Measurements from ENCODE around the gene GPATCH8.

GPATCH8 gene

DNA sequence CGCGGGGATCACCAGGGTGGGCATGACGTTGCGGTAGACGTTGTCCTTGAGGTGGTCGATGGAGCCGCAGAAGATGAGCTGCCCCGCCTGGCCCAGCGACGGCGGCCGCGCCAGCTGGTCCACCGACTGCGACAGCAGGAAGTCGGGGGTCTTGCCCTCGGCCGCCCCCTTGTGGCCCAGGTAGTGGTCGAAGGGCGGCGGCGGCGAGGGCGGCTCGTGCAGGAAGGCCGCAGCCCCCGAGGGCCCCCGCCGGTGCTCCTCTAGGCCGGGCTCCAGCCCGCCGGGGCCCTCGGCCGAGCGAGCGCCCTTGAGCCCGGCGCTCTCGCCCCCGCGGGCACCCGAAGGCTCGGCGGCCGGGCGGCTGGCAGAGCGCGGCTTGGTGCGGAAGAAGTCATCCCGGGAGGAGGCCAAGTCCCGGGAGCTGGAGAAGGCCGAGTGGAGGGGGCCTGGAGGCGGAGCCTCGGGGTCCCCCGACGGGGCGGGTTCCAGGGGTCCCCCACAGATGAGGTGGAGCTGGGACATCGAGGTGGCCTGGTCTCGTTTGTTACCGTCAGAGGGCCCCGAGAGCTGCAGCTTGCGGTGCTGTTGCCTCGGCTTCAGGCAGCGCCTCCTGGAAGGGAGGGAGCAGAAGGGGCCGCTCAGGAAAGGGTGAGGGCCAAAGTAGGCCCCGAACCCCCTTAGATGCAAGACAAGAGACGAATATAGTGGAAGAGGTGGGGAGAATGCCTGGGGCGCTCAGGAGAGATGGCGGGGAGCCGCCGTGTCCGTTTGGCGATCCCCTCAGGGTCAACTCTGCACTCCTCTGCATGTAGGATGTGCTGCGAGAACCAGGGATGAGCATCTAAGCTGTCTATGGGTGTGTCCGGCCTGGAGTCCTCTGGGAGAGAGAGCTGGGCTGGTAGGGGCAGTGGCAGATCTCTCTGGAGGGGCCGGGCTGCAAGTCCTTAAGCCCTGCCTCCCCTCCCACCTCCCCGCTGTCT lies 148.3 kb downstream of the GPATCH8 start:
- no peak overlapping the region for H3K27ac ChIP-seq (ENCODE audit: extremely low read depth, low read depth, low read length)
- no peaks in the 10 kb centered on the region for H3K4me1 ChIP-seq (ENCODE audit: control insufficient read depth, insufficient read depth, low read length)
- no peaks in the 10 kb centered on the region for H3K9me3 ChIP-seq (ENCODE audit: control insufficient read depth, insufficient read depth, low read depth, low read length)
- ChIA-PET POLR2A (no interaction called here), CTCF (interaction anchor here (0.6 to 1.0 kb wide), 3 partner anchors 8 to 290 kb away, joined by 3 to 4 read pairs (median 4); partner anchors contain the start of gene FAM171A2)
- no peak overlapping the region for H3K4me3 ChIP-seq (ENCODE audit: low read depth, low read length)
- H3K36me3 ChIP-seq (ENCODE audit: control insufficient read depth in 2 of 2, insufficient read depth in 1 of 2, low read length in 2 of 2): peaks cover 0 to 56% of the 10 kb centered on the region in 2 experiments; a peak in 2 of 3 replicates
- TF ChIP-seq SP2 (tag by site-specific recombination; IDR thresholded peaks at IDR 0.05): 0 out of 2 replicates have a peak, but pooled peaks have one; percentile 13
- TF ChIP-seq ZBTB17 (tag by site-specific recombination; IDR thresholded peaks at IDR 0.05): peak; percentile 48
- no peak for TF ChIP-seq GFI1B (tag by site-specific recombination; IDR thresholded peaks at IDR 0.05)
- TF ChIP-seq GLIS2 (tag by site-specific recombination; IDR thresholded peaks at IDR 0.05): no peak
- no peak for TF ChIP-seq ZNF623 (tag by site-specific recombination; IDR thresholded peaks at IDR 0.05)
- TF ChIP-seq, protein P1, sequence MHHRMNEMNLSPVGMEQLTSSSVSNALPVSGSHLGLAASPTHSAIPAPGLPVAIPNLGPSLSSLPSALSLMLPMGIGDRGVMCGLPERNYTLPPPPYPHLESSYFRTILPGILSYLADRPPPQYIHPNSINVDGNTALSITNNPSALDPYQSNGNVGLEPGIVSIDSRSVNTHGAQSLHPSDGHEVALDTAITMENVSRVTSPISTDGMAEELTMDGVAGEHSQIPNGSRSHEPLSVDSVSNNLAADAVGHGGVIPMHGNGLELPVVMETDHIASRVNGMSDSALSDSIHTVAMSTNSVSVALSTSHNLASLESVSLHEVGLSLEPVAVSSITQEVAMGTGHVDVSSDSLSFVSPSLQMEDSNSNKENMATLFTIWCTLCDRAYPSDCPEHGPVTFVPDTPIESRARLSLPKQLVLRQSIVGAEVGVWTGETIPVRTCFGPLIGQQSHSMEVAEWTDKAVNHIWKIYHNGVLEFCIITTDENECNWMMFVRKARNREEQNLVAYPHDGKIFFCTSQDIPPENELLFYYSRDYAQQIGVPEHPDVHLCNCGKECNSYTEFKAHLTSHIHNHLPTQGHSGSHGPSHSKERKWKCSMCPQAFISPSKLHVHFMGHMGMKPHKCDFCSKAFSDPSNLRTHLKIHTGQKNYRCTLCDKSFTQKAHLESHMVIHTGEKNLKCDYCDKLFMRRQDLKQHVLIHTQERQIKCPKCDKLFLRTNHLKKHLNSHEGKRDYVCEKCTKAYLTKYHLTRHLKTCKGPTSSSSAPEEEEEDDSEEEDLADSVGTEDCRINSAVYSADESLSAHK (tag by site-specific recombination; IDR thresholded peaks at IDR 0.05): no peak
- no peak for TF ChIP-seq ZNF777 (tag by site-specific recombination; IDR thresholded peaks at IDR 0.05; ENCODE audit: borderline replicate concordance)
- no peak for TF ChIP-seq ZNF114 (tag by site-specific recombination; IDR thresholded peaks at IDR 0.05)
- no peak for TF ChIP-seq ZNF792 (tag by site-specific recombination; IDR thresholded peaks at IDR 0.05)

DNA sequence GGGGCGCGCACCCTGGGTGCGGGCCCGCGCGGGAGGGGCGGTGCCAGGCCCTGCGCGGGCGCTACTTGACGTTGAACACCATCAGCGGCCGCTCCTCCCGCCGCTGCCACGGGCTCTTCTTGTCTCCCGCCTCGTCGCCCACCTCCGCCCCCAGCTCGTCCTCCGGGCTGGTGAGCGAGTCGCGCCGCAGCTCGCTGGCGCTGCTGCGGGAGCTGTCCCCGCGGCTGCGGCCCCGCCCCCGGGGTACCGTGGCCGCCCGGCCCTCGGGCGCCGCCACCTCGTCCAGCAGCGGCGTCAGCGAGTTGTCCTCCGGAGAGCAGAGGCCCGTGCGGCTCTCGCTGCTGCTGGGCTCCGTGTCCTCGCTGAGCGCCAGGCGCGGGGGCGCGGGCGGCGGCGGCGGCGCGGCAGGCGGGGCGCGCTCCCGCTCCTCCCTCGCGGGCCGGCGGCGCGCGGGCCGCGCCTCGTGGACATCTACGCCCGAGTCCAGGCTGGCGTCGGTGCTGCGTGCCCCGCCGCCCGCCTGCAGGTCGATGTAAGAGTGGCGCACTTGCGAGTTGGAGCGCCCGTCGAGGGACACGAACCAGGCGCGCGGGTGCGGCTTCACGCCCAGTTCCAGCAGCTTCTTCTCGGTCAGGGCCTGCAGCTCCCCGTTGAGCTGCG lies 149.4 kb downstream of the GPATCH8 start:
- no peaks in the 10 kb centered on the region for H3K4me1 ChIP-seq (ENCODE audit: control insufficient read depth, insufficient read depth, low read length)
- TF ChIP-seq, protein P2, sequence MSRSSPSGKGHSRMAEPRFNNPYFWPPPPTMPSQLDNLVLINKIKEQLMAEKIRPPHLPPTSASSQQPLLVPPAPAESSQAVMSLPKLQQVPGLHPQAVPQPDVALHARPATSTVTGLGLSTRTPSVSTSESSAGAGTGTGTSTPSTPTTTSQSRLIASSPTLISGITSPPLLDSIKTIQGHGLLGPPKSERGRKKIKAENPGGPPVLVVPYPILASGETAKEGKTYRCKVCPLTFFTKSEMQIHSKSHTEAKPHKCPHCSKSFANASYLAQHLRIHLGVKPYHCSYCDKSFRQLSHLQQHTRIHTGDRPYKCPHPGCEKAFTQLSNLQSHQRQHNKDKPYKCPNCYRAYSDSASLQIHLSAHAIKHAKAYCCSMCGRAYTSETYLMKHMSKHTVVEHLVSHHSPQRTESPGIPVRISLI (tag by site-specific recombination; IDR thresholded peaks at IDR 0.05): no peak
- TF ChIP-seq, protein P3, sequence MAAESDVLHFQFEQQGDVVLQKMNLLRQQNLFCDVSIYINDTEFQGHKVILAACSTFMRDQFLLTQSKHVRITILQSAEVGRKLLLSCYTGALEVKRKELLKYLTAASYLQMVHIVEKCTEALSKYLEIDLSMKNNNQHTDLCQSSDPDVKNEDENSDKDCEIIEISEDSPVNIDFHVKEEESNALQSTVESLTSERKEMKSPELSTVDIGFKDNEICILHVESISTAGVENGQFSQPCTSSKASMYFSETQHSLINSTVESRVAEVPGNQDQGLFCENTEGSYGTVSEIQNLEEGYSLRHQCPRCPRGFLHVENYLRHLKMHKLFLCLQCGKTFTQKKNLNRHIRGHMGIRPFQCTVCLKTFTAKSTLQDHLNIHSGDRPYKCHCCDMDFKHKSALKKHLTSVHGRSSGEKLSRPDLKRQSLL (tag by site-specific recombination; IDR thresholded peaks at IDR 0.05): no peak
- TF ChIP-seq, protein P4, sequence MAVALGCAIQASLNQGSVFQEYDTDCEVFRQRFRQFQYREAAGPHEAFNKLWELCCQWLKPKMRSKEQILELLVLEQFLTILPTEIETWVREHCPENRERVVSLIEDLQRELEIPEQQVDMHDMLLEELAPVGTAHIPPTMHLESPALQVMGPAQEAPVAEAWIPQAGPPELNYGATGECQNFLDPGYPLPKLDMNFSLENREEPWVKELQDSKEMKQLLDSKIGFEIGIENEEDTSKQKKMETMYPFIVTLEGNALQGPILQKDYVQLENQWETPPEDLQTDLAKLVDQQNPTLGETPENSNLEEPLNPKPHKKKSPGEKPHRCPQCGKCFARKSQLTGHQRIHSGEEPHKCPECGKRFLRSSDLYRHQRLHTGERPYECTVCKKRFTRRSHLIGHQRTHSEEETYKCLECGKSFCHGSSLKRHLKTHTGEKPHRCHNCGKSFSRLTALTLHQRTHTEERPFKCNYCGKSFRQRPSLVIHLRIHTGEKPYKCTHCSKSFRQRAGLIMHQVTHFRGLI (tag by site-specific recombination; IDR thresholded peaks at IDR 0.05): no peak
- TF ChIP-seq, protein P5, sequence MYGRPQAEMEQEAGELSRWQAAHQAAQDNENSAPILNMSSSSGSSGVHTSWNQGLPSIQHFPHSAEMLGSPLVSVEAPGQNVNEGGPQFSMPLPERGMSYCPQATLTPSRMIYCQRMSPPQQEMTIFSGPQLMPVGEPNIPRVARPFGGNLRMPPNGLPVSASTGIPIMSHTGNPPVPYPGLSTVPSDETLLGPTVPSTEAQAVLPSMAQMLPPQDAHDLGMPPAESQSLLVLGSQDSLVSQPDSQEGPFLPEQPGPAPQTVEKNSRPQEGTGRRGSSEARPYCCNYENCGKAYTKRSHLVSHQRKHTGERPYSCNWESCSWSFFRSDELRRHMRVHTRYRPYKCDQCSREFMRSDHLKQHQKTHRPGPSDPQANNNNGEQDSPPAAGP (tag by site-specific recombination; IDR thresholded peaks at IDR 0.05): no peak
- TF ChIP-seq ZBTB7A (tag by site-specific recombination; IDR thresholded peaks at IDR 0.05; ENCODE audit: low read depth): no peak
- POLR2A ChIA-PET: interaction anchor here (0.6 kb wide), 1 partner anchor 35 kb away, joined by 4 read pairs; no protein-coding TSS in a partner anchor
- H3K4me3 ChIP-seq (ENCODE audit: low read depth, low read length): no peak overlapping the region
- no peak overlapping the region for H3K27ac ChIP-seq (ENCODE audit: extremely low read depth, low read depth, low read length)
- H3K9me3 ChIP-seq (ENCODE audit: control insufficient read depth, insufficient read depth, low read depth, low read length): no peaks in the 10 kb centered on the region
- CTCF ChIA-PET: interaction anchor here (0.6 to 1.5 kb wide), 4 partner anchors 9 to 312 kb away, joined by 3 to 6 read pairs (median 4); partner anchors contain the start of gene FAM171A2
- H3K36me3 ChIP-seq (ENCODE audit: control insufficient read depth in 2 of 2, insufficient read depth in 1 of 2, low read length in 2 of 2): peaks cover 0 to 59% of the 10 kb centered on the region in 2 experiments; a peak in 2 of 3 replicates
